ENCODE results near the gene NR2C2AP.
A peak's percentile ranks its signal among the peaks of the same experiment; 100 is the strongest.

GRCh38 chr19:19203012-19203856 is at the start of gene NR2C2AP:
- no peak for TF ChIP-seq SP1 (IDR thresholded peaks at IDR 0.05)
- peak; percentile 13; the same call in 1 of the 2 replicates for TF ChIP-seq SP1 (CRISPR knock-in tag; IDR thresholded peaks at IDR 0.05)
- TF ChIP-seq, protein P1, sequence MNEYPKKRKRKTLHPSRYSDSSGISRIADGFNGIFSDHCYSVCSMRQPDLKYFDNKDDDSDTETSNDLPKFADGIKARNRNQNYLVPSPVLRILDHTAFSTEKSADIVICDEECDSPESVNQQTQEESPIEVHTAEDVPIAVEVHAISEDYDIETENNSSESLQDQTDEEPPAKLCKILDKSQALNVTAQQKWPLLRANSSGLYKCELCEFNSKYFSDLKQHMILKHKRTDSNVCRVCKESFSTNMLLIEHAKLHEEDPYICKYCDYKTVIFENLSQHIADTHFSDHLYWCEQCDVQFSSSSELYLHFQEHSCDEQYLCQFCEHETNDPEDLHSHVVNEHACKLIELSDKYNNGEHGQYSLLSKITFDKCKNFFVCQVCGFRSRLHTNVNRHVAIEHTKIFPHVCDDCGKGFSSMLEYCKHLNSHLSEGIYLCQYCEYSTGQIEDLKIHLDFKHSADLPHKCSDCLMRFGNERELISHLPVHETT (CRISPR knock-in tag; conservative IDR thresholded peaks at IDR 0.05), result no peak
- no peak for TF ChIP-seq PHF21A (CRISPR knock-in tag; IDR thresholded peaks at IDR 0.05)
- TF ChIP-seq POLR2A (IDR thresholded peaks at IDR 0.05; ENCODE audit: insufficient read depth in 1 of 2, low read depth in 2 of 2, low read length in 2 of 2), result peak; percentile 48 to 52
- no peak for TF ChIP-seq CTCF (CRISPR knock-in tag; IDR thresholded peaks at IDR 0.05)
- no peak for TF ChIP-seq NBN (conservative IDR thresholded peaks at IDR 0.05)
- TF ChIP-seq CHD2 (IDR thresholded peaks at IDR 0.05; ENCODE audit: low read depth, low read length), result no peak
- TF ChIP-seq SIN3A (IDR thresholded peaks at IDR 0.05; ENCODE audit: borderline replicate concordance, low read depth, low read length), result peak; percentile 89; the same call in 1 of the 2 replicates
- no peak for TF ChIP-seq ZFP36 (IDR thresholded peaks at IDR 0.05; ENCODE audit: borderline replicate concordance, low read depth, low read length, partially characterized antibody)
- TF ChIP-seq NFYC (CRISPR knock-in tag; IDR thresholded peaks at IDR 0.05), result no peak
- no peak for TF ChIP-seq BRCA1 (CRISPR knock-in tag; IDR thresholded peaks at IDR 0.05)

Measured in HepG2 (cell line).